Thyroid gland (tissue), 4 donors: Measurements from ENCODE around the gene LRRC8E. TPM values are rescaled to one million over a fixed set of nuclear protein-coding genes. Genes with fewer than 3 reads are reported as not detected.

ENCODE experiments used
- DNase-seq, 2 donors: peaks; one replicate each; pipeline ENCODE4 v3.0.0-alpha.2; 2019
- H3K27ac ChIP-seq, 3 donors: fragments of 200-600 bp; sonication (generic); 1 replicate in 2 of 3; 2 replicates in 1 of 3; pipeline ENCODE4 v1.5.1; 2016 to 2019; ENCODE audit warnings: mild to moderate bottlenecking in 1 of 3, moderate library complexity in 1 of 3
- H3K27me3 ChIP-seq: fragments of 200-600 bp; sonication (generic); one replicate; pipeline ENCODE4 v1.5.1; 2019
- H3K36me3 ChIP-seq, 2 donors: fragments of 200-600 bp; sonication (generic); one replicate each; pipeline ENCODE4 v1.5.1; 2016 to 2019
- H3K4me1 ChIP-seq, 2 donors: fragments of 200-600 bp; sonication (generic); one replicate each; pipeline ENCODE4 v1.5.1; 2017 to 2019
- H3K4me3 ChIP-seq, 3 donors: fragments of 200-600 bp; sonication (generic); replicated peaks in 1 of 3; 1 replicate in 2 of 3; 2 replicates in 1 of 3; pipeline ENCODE4 v1.5.1; 2016; ENCODE audit warnings: mild to moderate bottlenecking in 1 of 3
- H3K9me3 ChIP-seq: fragments of 200-600 bp; sonication (generic); one replicate; pipeline ENCODE4 v1.5.1; 2017
- CTCF ChIP-seq, 6 experiments: fragments of 200-600 bp in 3 of 6; fragments of 450-650 bp in 3 of 6; sonication (generic) in 3 of 6; IDR thresholded peaks; one replicate each; pipeline ENCODE4 v1.5.1; 2016 to 2019; ENCODE audit warnings: antibody characterized with exemption in 6 of 6, mild to moderate bottlenecking in 2 of 6, inconsistent platforms in 1 of 6, moderate library complexity in 1 of 6
- POLR2A ChIP-seq, 2 donors: fragments of 450-650 bp; IDR thresholded peaks; one replicate each; pipeline ENCODE4 v1.6.1; 2017; ENCODE audit warnings: antibody characterized with exemption in 2 of 2, mild to moderate bottlenecking in 2 of 2, moderate library complexity in 1 of 2
- WGBS, 2 donors: methylation state at CpG; one replicate each; pipeline ENCODE4 v1.1.5; 2017; 5-methylcytosine and 5-hydroxymethylcytosine counted together
- intact Hi-C: fragments of 100-400 bp; cut with DNase I; formaldehyde crosslinking; loops from one replicate; pipeline ENCODE4 v1.15.1; 2023
- total RNA-seq, 4 donors: library from RNA; depleted of rRNA; stranded (reverse); fragments of >200 nt; gene quantifications; one replicate each; pipeline ENCODE4 v1.2.3, GENCODE V29; 2016

Gene LRRC8E
- total RNA-seq, 4 donors from 2014 or later: 1.4 to 3.3 (median 2.3) TPM

GRCh38 chr19:7912697-7913564 is 24.6 kb downstream of the LRRC8E start:
- WGBS, 2 donors: 95 to 97% methylated on average over 39 of the region's 39 CpGs
- peaks cover 35 to 38% of the 10 kb centered on the region in 2 donors for H3K36me3 ChIP-seq
- TF ChIP-seq CTCF (IDR thresholded peaks at IDR 0.05) (no peak), POLR2A (IDR thresholded peaks at IDR 0.05) (no peak)
- H3K9me3 ChIP-seq: no peaks in the 10 kb centered on the region
- H3K27me3 ChIP-seq: no peaks in the 10 kb centered on the region
- intact Hi-C loops: no loop called here
- no peak overlapping the region for H3K4me3 ChIP-seq
- H3K27ac ChIP-seq: no peak overlapping the region
- no peak for DNase-seq
- H3K4me1 ChIP-seq: peaks cover 0 to 24% of the 10 kb centered on the region in 2 donors

GRCh38 chr19:7913652-7914051 is 25.3 kb downstream of the LRRC8E start:
- 90 to 92% methylated on average over 10 of the region's 10 CpGs for WGBS, 2 donors
- peaks cover 35 to 38% of the 10 kb centered on the region in 2 donors for H3K36me3 ChIP-seq
- TF ChIP-seq CTCF (IDR thresholded peaks at IDR 0.05) (no peak), POLR2A (IDR thresholded peaks at IDR 0.05) (no peak)
- no peak overlapping the region for H3K27ac ChIP-seq
- peaks cover 1% of the 10 kb centered on the region for H3K27me3 ChIP-seq
- intact Hi-C loops: no loop called here
- H3K4me1 ChIP-seq: peaks cover 0 to 26% of the 10 kb centered on the region in 2 donors
- H3K4me3 ChIP-seq: no peak overlapping the region
- no peak for DNase-seq
- no peaks in the 10 kb centered on the region for H3K9me3 ChIP-seq

- DNase-seq: no peak
- no peak for TF ChIP-seq CTCF (IDR thresholded peaks at IDR 0.05)
- TF ChIP-seq POLR2A (IDR thresholded peaks at IDR 0.05): no peak
- WGBS, 2 donors: 65 to 75% methylated on average over 12 of the region's 12 CpGs
- Histone ChIP-seq H3K4me1 (peaks cover 0 to 26% of the 10 kb centered on the region in 2 donors), H3K27ac (no peak overlapping the region), H3K36me3 (peaks cover 35 to 37% of the 10 kb centered on the region in 2 donors), H3K9me3 (no peaks in the 10 kb centered on the region), H3K4me3 (no peak overlapping the region), H3K27me3 (peaks cover 4% of the 10 kb centered on the region)
- intact Hi-C loops: no loop called here
These were observed 25.8 kb downstream of the LRRC8E start for GRCh38 chr19:7914099-7914498.

GRCh38 chr19:7914598-7915045 is 26.3 kb downstream of the LRRC8E start, which contains the start of gene TGFBR3L:
Gene TGFBR3L, plus strand, starts transcription at chr19:7914830.
- DNase-seq: no peak
- Histone ChIP-seq H3K27ac (no peak within 1 kb of the TSS), H3K9me3 (no peaks in the 10 kb centered on the region), H3K4me1 (peaks cover 0 to 30% of the 10 kb centered on the region in 2 donors), H3K36me3 (peaks cover 34 to 35% of the 10 kb centered on the region in 2 donors), H3K4me3 (no peak within 1 kb of the TSS), H3K27me3 (peaks cover 4% of the 10 kb centered on the region)
- TF ChIP-seq CTCF (IDR thresholded peaks at IDR 0.05): no peak
- TF ChIP-seq POLR2A (IDR thresholded peaks at IDR 0.05): no peak
- intact Hi-C loops: no loop called here
- WGBS, 2 donors: 53 to 70% methylated on average over 8 to 11 of the region's 12 CpGs
